NCI-H82 (cell line): Measurements from ENCODE around the gene ELMO1.

Source experiments
- DNase-seq: peaks from one replicate; lab custom pipeline; 2025; lab: John Stamatoyannopoulos, UW

The ELMO1 gene

GRCh38 chr7:37267251-37267650 lies 181.4 kb downstream of the ELMO1 start:
- DNase-seq: no peak

- no peak for DNase-seq
These were observed 182.8 kb downstream of the ELMO1 start for GRCh38 chr7:37265876-37266275.

- no peak for DNase-seq
These were observed 183.7 kb downstream of the ELMO1 start for GRCh38 chr7:37265006-37265405.

DNA sequence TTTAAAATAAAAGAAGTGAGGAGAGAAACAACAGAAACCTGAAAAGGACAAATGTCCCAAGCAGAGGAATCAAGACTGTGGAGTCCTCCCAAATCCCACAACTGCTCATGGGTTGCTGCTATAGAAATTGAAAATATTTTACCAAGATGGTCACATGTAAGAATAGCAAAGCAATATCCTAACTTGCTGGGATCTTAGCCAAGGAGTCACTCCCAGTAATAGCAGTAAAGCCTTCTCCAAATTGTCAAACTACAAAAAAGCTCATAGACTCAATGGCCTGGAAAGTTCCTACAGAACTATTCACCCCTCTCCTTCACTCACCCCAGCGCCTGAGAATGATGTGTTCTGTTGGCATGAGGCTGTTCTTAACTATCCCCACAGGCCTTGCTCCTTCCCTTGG lies 186.5 kb downstream of the ELMO1 start:
- no peak for DNase-seq

GRCh38 chr7:37259319-37259821 lies 189.3 kb downstream of the ELMO1 start:
- DNase-seq: no peak

DNA sequence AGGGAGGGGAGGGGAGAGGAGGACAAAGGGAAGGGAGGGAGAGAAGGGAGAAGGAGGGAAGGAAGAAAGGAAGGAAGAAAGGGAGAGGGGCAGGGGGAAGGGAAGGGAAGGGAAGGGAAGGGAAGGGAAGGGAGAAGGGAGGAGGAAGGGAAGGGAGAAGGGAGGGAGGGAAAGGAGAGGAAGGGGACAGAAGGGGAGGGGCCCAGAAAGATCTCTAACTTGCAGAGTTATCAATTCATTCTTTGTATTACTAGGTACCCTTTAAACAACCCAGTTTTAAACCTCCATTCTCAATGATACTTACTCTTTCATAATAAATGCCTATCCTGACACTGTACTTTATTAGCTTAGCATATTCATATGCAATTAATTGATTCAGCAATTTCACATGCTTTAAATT lies 192.0 kb downstream of the ELMO1 start:
- no peak for DNase-seq

- no peak for DNase-seq
These were observed 193.2 kb downstream of the ELMO1 start for GRCh38 chr7:37255327-37255944.

DNA sequence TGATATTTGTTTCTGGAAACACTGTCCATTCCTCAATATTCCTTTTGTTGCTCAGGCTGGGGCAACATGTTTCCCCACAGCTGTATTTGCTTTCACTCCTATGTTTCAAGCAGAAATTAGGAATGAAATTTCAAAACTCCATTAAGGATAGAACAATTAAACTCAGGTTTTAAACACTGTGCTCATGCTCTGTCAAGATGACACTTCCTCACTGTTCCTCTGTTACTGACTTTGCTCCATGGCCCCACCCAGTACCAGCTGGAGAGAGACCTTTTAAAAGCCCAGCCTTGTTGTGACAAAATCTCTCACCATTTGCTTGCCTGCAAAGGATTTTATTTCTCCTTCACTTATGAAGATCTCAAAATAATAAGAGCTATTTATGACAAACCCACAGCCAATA lies 197.4 kb downstream of the ELMO1 start:
- DNase-seq: no peak

- DNase-seq: no peak
These were observed 199.4 kb downstream of the ELMO1 start for GRCh38 chr7:37249240-37249639.

- no peak for DNase-seq
These were observed 200.2 kb downstream of the ELMO1 start for GRCh38 chr7:37248396-37248861.

DNA sequence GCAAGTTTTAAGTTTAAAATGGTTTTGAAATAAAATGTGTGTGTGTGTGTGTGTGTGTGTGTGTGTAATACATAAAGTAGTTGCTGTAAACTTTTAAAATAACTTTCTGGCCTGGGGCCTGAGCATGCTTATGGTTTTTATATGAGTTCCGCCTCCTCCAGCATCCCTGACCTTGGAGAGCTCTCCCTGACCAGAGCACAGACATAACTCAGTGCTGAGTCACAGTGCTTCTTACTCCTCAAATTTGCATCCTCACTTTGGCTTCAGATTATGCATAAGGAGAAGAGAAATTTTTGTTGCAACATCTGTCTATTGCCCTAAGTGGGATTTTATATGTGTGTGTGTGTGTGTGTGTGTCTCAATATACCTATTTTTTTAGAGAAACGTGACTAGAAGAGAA lies 200.8 kb downstream of the ELMO1 start:
- no peak for DNase-seq

DNA sequence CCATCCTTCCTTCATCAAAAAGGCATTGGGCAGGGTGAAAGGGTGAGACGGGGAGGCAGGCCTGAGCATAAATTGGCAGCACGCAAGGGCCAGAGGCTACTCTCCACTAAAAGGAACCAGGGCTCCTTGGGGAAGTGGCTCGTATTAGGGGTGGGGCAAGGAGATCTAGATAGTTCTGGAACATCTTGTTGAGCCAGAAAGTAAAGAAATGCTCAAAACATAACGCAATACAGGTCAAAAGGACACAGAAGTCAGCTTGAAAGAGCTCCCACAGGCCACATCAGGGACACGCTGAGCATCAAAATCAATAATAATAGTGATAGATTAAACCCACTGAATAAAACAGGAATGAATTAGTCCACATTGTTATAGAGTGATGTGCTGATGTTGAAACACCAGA lies 203.1 kb downstream of the ELMO1 start:
- DNase-seq: no peak

DNA sequence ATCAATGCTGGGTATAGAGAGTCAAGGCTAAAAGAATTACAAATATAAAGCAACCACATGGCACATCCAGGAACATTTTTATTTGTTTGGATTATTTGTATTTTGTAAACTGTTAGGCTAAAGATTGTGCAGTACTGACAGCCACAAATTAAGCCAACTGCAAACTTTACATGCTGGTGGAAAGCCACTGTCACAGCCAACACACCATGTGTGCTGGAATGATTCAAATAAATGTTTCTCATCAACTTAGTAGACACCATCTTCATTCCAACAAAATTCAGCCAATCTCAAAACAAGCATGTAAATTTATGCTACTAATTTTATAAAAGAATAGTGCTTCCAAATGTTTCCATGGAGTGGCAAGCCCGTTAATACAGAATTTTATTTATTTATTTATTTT lies 211.8 kb downstream of the ELMO1 start:
- no peak for DNase-seq

DNA sequence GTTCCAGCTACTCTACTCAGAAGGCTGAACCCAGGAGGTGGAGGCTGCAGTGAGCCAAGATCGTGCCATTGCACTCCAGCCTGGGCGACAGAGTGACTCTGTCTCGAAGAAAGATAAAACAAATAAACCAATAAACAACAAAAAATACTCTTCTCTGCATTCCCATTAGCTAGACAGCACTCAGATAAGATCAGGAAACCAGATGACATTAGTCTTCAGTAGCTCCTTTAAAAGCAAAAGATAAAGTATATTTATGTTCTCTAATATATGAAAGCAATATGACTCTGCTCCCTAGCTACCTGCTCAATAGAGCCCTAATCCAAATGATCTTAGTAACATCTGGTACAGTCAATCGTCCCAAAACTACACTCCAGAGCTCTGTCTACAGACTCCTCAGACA lies 212.9 kb downstream of the ELMO1 start:
- DNase-seq: no peak

- peak; percentile 56 for DNase-seq
These were observed 213.7 kb downstream of the ELMO1 start for GRCh38 chr7:37234928-37235327.

GRCh38 chr7:37234334-37234733 lies 214.3 kb downstream of the ELMO1 start:
- DNase-seq: no peak

GRCh38 chr7:37231613-37232012 lies 217.1 kb downstream of the ELMO1 start:
- DNase-seq: no peak

DNA sequence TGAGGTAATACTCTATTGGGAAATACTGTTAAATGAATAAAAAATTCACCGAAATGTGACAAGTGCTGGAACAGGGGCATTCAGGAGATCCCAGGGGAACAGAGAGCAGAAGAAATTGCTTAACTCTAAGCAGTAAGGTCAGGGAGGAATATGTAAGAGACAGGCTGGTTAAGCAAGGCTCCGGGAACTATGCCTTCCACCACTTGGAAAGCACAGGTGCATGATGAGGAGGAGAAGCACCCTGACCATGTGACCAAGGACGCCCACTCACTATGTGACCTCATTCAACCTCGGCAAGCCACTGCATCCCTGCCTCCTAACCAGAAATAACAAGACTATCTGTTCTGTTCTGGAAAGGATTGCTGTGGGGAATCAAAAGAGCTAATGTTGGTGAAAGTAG lies 218.4 kb downstream of the ELMO1 start:
- no peak for DNase-seq

DNA sequence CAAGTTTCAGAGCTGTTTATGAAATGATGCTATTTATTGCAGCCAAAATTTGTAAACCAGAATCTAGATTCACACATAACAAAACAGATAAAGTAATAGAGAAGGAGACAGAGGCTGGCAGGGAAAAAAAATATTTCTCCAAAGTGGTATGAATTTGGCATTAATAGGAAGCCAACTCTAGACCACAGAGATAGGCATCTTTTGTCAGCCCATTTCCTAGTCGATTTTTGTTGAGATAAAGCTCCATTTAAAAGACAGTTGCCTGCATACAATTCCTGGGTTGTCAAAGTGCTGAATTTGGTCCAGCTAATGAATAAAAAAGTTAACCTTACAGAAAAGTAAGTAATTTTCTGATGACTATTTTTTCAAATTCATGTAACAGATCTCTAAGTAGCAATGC lies 219.3 kb downstream of the ELMO1 start:
- DNase-seq: no peak

GRCh38 chr7:37225285-37225969 lies 223.2 kb downstream of the ELMO1 start:
- no peak for DNase-seq

GRCh38 chr7:37224746-37225145 lies 223.9 kb downstream of the ELMO1 start:
- DNase-seq: no peak

- DNase-seq: no peak
These were observed 228.0 kb downstream of the ELMO1 start for GRCh38 chr7:37220664-37221063.

DNA sequence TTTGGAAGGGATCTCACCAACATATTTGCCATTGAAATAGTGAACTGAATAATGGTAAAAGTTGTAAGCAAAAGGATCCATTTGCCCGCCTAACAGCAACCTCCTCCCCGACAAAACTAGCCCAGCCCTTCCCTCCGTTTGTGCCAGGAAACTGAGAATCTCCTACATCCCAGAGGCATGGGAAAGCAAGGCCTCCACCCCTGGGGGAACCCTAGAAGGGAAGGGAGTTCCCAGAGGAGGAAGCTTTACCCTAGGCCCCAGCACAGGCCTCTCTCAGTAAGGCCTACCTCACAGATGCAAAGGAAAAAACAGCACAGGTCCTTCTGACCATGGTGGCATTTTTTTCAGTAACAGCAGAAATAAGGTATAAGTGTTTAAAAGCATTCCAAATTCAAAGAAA lies 229.7 kb downstream of the ELMO1 start:
- no peak for DNase-seq

GRCh38 chr7:37216923-37217322 lies 231.7 kb downstream of the ELMO1 start:
- DNase-seq: no peak
